Nephron (organoid): ENCODE results near the gene USP17L22.
"Not testable (repeated sequence)": the region's sequence is repeated elsewhere in the genome, so short reads cannot be mapped to it uniquely, and the experiment has no call there.

Source experiments
- H3K27ac Mint-ChIP-seq, 3 experiments: 2 replicates each; pipeline ENCODE4 v1.8.0; 2020; ENCODE audit warnings: mixed read lengths in 3 of 3, mild to moderate bottlenecking in 2 of 3, moderate library complexity in 1 of 3
- H3K27me3 Mint-ChIP-seq: 2 replicates; pipeline ENCODE4 v1.8.0; 2021; ENCODE audit warnings: low read depth, mild to moderate bottlenecking, moderate library complexity, mixed read lengths
- H3K36me3 Mint-ChIP-seq: 2 replicates; pipeline ENCODE4 v1.8.0; 2020; ENCODE audit warnings: low read depth, mixed read lengths
- H3K4me1 Mint-ChIP-seq: 2 replicates; pipeline ENCODE4 v1.8.0; 2020; ENCODE audit warnings: mixed read lengths
- H3K4me3 Mint-ChIP-seq, 3 experiments: 2 replicates each; pipeline ENCODE4 v1.8.0; 2020; ENCODE audit warnings: mild to moderate bottlenecking in 3 of 3, mixed read lengths in 3 of 3, moderate library complexity in 2 of 3
- H3K9me3 Mint-ChIP-seq: 2 replicates; pipeline ENCODE4 v1.8.0; 2020; ENCODE audit warnings: mixed read lengths

USP17L22 gene

GRCh38 chr4:9267319-9267718 lies at the start of gene USP17L22:
USP17L22 (plus strand) TSS chr4:9267619; CDS start chr4:9267619, 0 bp downstream.
- H3K27ac Mint-ChIP-seq, H3K9me3 Mint-ChIP-seq, H3K36me3 Mint-ChIP-seq, H3K4me3 Mint-ChIP-seq, H3K27me3 Mint-ChIP-seq, H3K4me1 Mint-ChIP-seq: not testable (repeated sequence)

DNA sequence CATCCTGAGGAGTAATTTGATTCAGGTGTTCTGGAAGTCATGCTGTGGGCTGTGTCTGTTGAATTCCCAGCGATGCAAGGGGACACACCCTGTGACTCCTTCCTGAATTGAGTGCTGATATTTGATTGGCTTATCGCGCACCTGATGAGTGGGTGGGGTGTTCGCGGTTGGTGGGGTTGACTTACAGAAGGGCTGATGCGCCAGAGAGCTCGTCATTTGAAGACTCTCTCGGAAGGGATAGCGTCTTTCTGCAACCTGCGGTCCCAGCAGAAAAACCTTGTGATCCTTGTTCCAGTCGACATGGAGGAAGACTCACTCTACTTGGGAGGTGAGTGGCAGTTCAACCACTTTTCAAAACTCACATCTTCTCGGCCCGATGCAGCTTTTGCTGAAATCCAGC lies 47.6 kb upstream of the USP17L22 start, which contains the start of gene USP17L12:
USP17L12 (plus strand) TSS at position 301 of the 400 bp plus-strand sequence; CDS start at position 301, 0 bp downstream.
- not testable (repeated sequence) for H3K27ac Mint-ChIP-seq, H3K36me3 Mint-ChIP-seq, H3K9me3 Mint-ChIP-seq, H3K4me3 Mint-ChIP-seq, H3K4me1 Mint-ChIP-seq, H3K27me3 Mint-ChIP-seq

GRCh38 chr4:9224596-9224995 lies 42.8 kb upstream of the USP17L22 start, which contains the start of gene USP17L13:
USP17L13 (plus strand) TSS chr4:9224896; CDS start chr4:9224896, 0 bp downstream.
- H3K4me1 Mint-ChIP-seq, H3K4me3 Mint-ChIP-seq, H3K36me3 Mint-ChIP-seq, H3K27me3 Mint-ChIP-seq, H3K9me3 Mint-ChIP-seq, H3K27ac Mint-ChIP-seq: not testable (repeated sequence)

DNA sequence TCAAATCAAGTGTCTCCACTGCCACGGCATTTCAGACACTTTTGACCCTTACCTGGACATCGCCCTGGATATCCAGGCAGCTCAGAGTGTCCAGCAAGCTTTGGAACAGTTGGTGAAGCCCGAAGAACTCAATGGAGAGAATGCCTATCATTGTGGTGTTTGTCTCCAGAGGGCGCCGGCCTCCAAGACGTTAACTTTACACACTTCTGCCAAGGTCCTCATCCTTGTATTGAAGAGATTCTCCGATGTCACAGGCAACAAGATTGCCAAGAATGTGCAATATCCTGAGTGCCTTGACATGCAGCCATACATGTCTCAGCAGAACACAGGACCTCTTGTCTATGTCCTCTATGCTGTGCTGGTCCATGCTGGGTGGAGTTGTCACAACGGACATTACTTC lies 37.2 kb upstream of the USP17L22 start:
- not testable (repeated sequence) for H3K27me3 Mint-ChIP-seq, H3K9me3 Mint-ChIP-seq, H3K4me3 Mint-ChIP-seq, H3K36me3 Mint-ChIP-seq, H3K4me1 Mint-ChIP-seq, H3K27ac Mint-ChIP-seq

- not testable (repeated sequence) for H3K4me1 Mint-ChIP-seq, H3K9me3 Mint-ChIP-seq, H3K27me3 Mint-ChIP-seq, H3K27ac Mint-ChIP-seq, H3K4me3 Mint-ChIP-seq, H3K36me3 Mint-ChIP-seq
Observed at GRCh38 chr4:9234085-9234484, 33.3 kb upstream of the USP17L22 start, which contains the start of gene USP17L15. USP17L15 (plus strand) TSS chr4:9234385; CDS start chr4:9234385, 0 bp downstream.

GRCh38 chr4:9238461-9238860 lies 29.0 kb upstream of the USP17L22 start:
- not testable (repeated sequence) for H3K27ac Mint-ChIP-seq, H3K27me3 Mint-ChIP-seq, H3K36me3 Mint-ChIP-seq, H3K4me1 Mint-ChIP-seq, H3K4me3 Mint-ChIP-seq, H3K9me3 Mint-ChIP-seq

DNA sequence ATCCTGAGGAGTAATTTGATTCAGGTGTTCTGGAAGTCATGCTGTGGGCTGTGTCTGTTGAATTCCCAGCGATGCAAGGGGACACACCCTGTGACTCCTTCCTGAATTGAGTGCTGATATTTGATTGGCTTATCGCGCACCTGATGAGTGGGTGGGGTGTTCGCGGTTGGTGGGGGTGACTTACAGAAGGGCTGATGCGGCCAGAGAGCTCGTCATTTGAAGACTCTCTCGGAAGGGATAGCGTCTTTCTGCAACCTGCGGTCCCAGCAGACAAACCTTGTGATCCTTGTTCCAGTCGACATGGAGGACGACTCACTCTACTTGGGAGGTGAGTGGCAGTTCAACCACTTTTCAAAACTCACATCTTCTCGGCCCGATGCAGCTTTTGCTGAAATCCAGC lies 23.8 kb upstream of the USP17L22 start, which contains the start of gene USP17L17:
USP17L17 (plus strand) TSS at position 301 of the 400 bp plus-strand sequence; CDS start at position 301, 0 bp downstream.
- H3K4me1 Mint-ChIP-seq, H3K27ac Mint-ChIP-seq, H3K9me3 Mint-ChIP-seq, H3K27me3 Mint-ChIP-seq, H3K36me3 Mint-ChIP-seq, H3K4me3 Mint-ChIP-seq: not testable (repeated sequence)

GRCh38 chr4:9247953-9248680 lies 19.3 kb upstream of the USP17L22 start, which contains the start of gene USP17L18:
USP17L18 (plus strand) TSS chr4:9248630; CDS start chr4:9248630, 0 bp downstream.
- not testable (repeated sequence) for H3K27me3 Mint-ChIP-seq, H3K27ac Mint-ChIP-seq, H3K4me1 Mint-ChIP-seq, H3K36me3 Mint-ChIP-seq, H3K9me3 Mint-ChIP-seq, H3K4me3 Mint-ChIP-seq

GRCh38 chr4:9253078-9253477 lies 14.3 kb upstream of the USP17L22 start, which contains the start of gene USP17L19:
USP17L19 (plus strand) TSS chr4:9253378; CDS start chr4:9253378, 0 bp downstream.
- H3K27me3 Mint-ChIP-seq, H3K36me3 Mint-ChIP-seq, H3K4me3 Mint-ChIP-seq, H3K27ac Mint-ChIP-seq, H3K9me3 Mint-ChIP-seq, H3K4me1 Mint-ChIP-seq: not testable (repeated sequence)

DNA sequence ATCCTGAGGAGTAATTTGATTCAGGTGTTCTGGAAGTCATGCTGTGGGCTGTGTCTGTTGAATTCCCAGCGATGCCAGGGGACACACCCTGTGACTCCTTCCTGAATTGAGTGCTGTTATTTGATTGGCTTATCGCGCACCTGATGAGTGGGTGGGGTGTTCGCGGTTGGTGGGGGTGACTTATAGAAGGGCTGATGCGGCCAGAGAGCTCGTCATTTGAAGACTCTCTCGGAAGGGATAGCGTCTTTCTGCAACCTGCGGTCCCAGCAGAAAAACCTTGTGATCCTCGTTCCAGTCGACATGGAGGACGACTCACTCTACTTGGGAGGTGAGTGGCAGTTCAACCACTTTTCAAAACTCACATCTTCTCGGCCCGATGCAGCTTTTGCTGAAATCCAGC lies 9.6 kb upstream of the USP17L22 start, which contains the start of gene USP17L20:
USP17L20 (plus strand) TSS at position 301 of the 400 bp plus-strand sequence; CDS start at position 301, 0 bp downstream.
- not testable (repeated sequence) for H3K4me3 Mint-ChIP-seq, H3K36me3 Mint-ChIP-seq, H3K27me3 Mint-ChIP-seq, H3K9me3 Mint-ChIP-seq, H3K4me1 Mint-ChIP-seq, H3K27ac Mint-ChIP-seq

GRCh38 chr4:9262572-9262971 lies 4.8 kb upstream of the USP17L22 start, which contains the start of gene USP17L21:
USP17L21 (plus strand) TSS chr4:9262872; CDS start chr4:9262872, 0 bp downstream.
- not testable (repeated sequence) for H3K4me3 Mint-ChIP-seq, H3K27me3 Mint-ChIP-seq, H3K36me3 Mint-ChIP-seq, H3K4me1 Mint-ChIP-seq, H3K9me3 Mint-ChIP-seq, H3K27ac Mint-ChIP-seq

GRCh38 chr4:9271719-9272118 lies 4.3 kb downstream of the USP17L22 start:
- not testable (repeated sequence) for H3K27me3 Mint-ChIP-seq, H3K4me1 Mint-ChIP-seq, H3K4me3 Mint-ChIP-seq, H3K9me3 Mint-ChIP-seq, H3K27ac Mint-ChIP-seq, H3K36me3 Mint-ChIP-seq
